K562 (cell line): ENCODE data around the gene CSF1. TPM values are rescaled to one million over a fixed set of nuclear protein-coding genes. Genes with fewer than 3 reads are reported as not detected.

ENCODE experiments used
- EZH2 ChIP-seq: IDR thresholded peaks from 2 replicates; pipeline ENCODE4 v1.6.1; 2012; ENCODE audit warnings: low read depth, mild to moderate bottlenecking, inconsistent platforms, low read length, borderline replicate concordance
- FOXM1 ChIP-seq, 2 experiments: fragments of 450-650 bp in 1 of 2; sonication (generic) in 1 of 2; formaldehyde crosslinking in 1 of 2; IDR thresholded peaks; 2 replicates each; pipeline versions ENCODE4 v1.6.1 to v1.9.0; 2017 to 2022; ENCODE audit warnings: low read depth in 2 of 2, mild to moderate bottlenecking in 2 of 2, missing genetic modification reagents in 1 of 2, moderate library complexity in 1 of 2
- HDAC8 ChIP-seq: fragments of 450-650 bp; IDR thresholded peaks from 2 replicates; pipeline ENCODE4 v1.6.1; 2016; ENCODE audit warnings: mild to moderate bottlenecking, missing genetic modification characterization, moderate library complexity, missing compliant biosample characterization
- HDGF ChIP-seq: fragments of 450-650 bp; IDR thresholded peaks from 2 replicates; pipeline ENCODE4 v1.6.1; 2016
- KLF1 ChIP-seq: fragments of 450-650 bp; IDR thresholded peaks from 2 replicates; pipeline ENCODE4 v1.6.1; 2016; ENCODE audit warnings: missing genetic modification characterization, missing compliant biosample characterization
- RB1 ChIP-seq: fragments of 450-650 bp; IDR thresholded peaks from 2 replicates; pipeline ENCODE4 v1.6.1; 2017; ENCODE audit warnings: low read depth, mild to moderate bottlenecking
- SAFB2 ChIP-seq: fragments of 200-400 bp; formaldehyde crosslinking; IDR thresholded peaks from 2 replicates; pipeline ENCODE4 v1.6.1; 2018; ENCODE audit warnings: borderline replicate concordance, low read length, low read depth, moderate library complexity; ENCODE audit not compliant: severe bottlenecking
- SAP30 ChIP-seq: fragments of 200-600 bp; sonication (generic); IDR thresholded peaks from 2 replicates; pipeline ENCODE4 v1.6.1; 2012; ENCODE audit warnings: borderline replicate concordance, low read depth, mild to moderate bottlenecking, moderate library complexity, low read length, control low read depth, inconsistent platforms; ENCODE audit not compliant: insufficient read depth, poor library complexity, severe bottlenecking
- SRSF9 ChIP-seq: fragments of 200-400 bp; formaldehyde crosslinking; IDR thresholded peaks from 2 replicates; pipeline ENCODE4 v1.6.1; 2017; ENCODE audit warnings: low read depth, low read length, borderline replicate concordance
- SUPT5H ChIP-seq: fragments of 450-650 bp; IDR thresholded peaks from 2 replicates; pipeline ENCODE4 v1.6.1; 2016
- TAF1 ChIP-seq: IDR thresholded peaks from 2 replicates; pipeline ENCODE4 v1.6.1; 2011; ENCODE audit warnings: mild to moderate bottlenecking, low read length, moderate library complexity; ENCODE audit not compliant: insufficient read depth, control insufficient read depth, severe bottlenecking; ENCODE audit errors: extremely low read depth
- ZKSCAN1 ChIP-seq: fragments of 150-350 bp; IDR thresholded peaks from 2 replicates; pipeline ENCODE4 v1.6.1; 2016; ENCODE audit warnings: low read depth, low read length
- ZNF668 ChIP-seq: fragments of 250-450 bp; sonication (Bioruptor Pico); IDR thresholded peaks from 2 replicates; pipeline ENCODE4 v1.8.0; 2022; ENCODE audit warnings: mild to moderate bottlenecking, inconsistent platforms
- polyA plus RNA-seq, 8 experiments: library from polyadenylated mRNA; depleted of rRNA in 4 of 8; stranded (reverse) in 5 of 8; unstranded in 3 of 8; fragments of >200 nt; fragmentation: Nextera tagmentation in 2 of 8; fragmentation: Illumina TruSeq in 1 of 8; extraction: Ambion mirVana in 2 of 8; extraction: Trizol in 1 of 8; gene quantifications; 2 replicates each; pipeline versions ENCODE4 v1.2.1 to v1.2.3, GENCODE V29; 2011 to 2014; ENCODE audit warnings: inconsistent platforms in 1 of 8, missing spikeins in 1 of 8
- total RNA-seq, 7 experiments: library from RNA; depleted of rRNA in 6 of 7; stranded (reverse); fragments of >200 nt in 6 of 7; fragmentation: Illumina TruSeq in 2 of 7; extraction: Trizol in 2 of 7; gene quantifications; 2 replicates each; pipeline versions ENCODE4 v1.2.1 to v1.2.3, GENCODE V29; 2011 to 2021; ENCODE audit warnings: low replicate concordance in 1 of 7
- TF ChIP-seq, protein P1 (sequence below): fragments of 250-450 bp; sonication (Bioruptor Pico); IDR thresholded peaks from 2 replicates; pipeline ENCODE4 v1.5.0; 2020; ENCODE audit warnings: mild to moderate bottlenecking
- TF ChIP-seq, protein P2 (sequence below): fragments of 450-650 bp; IDR thresholded peaks from one replicate; pipeline ENCODE4 v1.6.1; 2018; ENCODE audit warnings: mild to moderate bottlenecking, moderate library complexity; ENCODE audit not compliant: partially characterized antibody
- TF ChIP-seq, protein P3 (sequence below): sonication (generic); formaldehyde crosslinking; IDR thresholded peaks from 2 replicates; pipeline ENCODE4 v1.9.0; 2022; ENCODE audit warnings: mild to moderate bottlenecking, missing genetic modification reagents
- TF ChIP-seq, protein P4 (sequence below): fragments of 250-450 bp; sonication (Bioruptor Pico); IDR thresholded peaks from 2 replicates; pipeline ENCODE4 v1.9.0; 2021; ENCODE audit warnings: mild to moderate bottlenecking, inconsistent platforms
- TF ChIP-seq, protein P5 (sequence below): fragments of 250-450 bp; sonication (Bioruptor Pico); IDR thresholded peaks from 2 replicates; pipeline ENCODE4 v1.5.0; 2021

The CSF1 gene
- total and polyA plus RNA-seq, 9 of the 15 experiments (the other 6 are each of a cell fraction or from before 2014, with no cell fraction given), result 0.18 to 11.8 (median 2.8) TPM

DNA sequence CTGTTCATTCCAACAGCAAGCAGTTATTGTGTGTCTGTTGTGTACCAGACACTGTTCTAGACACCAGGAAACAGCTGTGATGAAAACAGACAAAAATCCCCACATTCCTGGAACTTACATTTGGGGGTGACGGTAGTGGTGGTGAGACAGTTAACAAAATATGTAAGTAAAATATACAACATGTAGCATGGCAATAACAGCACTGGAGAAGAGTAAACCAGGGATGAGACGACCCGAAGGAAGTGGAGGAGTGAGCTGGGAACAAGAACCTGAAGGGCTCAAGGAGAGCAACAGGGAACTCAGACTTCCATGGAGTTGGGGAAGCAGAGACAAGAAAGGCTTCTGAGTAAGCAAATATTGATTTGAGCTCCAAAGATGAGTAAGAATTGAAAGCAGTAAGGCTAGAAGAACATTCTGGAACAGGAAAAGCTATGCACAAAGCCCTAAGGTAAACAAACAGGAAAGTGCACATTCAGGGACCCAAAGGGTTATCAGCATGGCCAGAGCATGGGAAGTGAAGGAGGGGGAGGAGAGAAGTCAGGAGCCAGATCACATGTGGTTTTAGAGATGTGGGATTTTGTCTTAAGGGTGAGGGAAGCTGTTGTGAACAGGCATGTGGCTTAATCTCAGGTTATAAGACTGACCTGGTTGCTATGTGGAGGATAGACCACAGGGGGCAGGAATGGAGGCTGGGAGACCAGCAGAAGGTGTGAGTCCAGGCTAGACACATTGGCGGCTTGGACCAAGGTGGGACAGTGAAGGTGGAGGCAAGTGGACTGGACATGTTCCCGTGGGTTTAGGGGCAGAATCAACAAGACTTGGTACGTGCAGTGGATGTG lies 7.3 kb downstream of the CSF1 start (continued):
- peak; percentile 86 for TF ChIP-seq FOXM1 (IDR thresholded peaks at IDR 0.05; ENCODE audit: low read depth)
- TF ChIP-seq FOXM1 (CRISPR knock-in tag; IDR thresholded peaks at IDR 0.05; ENCODE audit: low read depth), result no peak
- TF ChIP-seq HDAC8, result no peak
- TF ChIP-seq EZH2, result no peak
- no peak for TF ChIP-seq ZKSCAN1
- TF ChIP-seq SUPT5H, result no peak
- no peak for TF ChIP-seq SRSF9
- TF ChIP-seq, protein P1, sequence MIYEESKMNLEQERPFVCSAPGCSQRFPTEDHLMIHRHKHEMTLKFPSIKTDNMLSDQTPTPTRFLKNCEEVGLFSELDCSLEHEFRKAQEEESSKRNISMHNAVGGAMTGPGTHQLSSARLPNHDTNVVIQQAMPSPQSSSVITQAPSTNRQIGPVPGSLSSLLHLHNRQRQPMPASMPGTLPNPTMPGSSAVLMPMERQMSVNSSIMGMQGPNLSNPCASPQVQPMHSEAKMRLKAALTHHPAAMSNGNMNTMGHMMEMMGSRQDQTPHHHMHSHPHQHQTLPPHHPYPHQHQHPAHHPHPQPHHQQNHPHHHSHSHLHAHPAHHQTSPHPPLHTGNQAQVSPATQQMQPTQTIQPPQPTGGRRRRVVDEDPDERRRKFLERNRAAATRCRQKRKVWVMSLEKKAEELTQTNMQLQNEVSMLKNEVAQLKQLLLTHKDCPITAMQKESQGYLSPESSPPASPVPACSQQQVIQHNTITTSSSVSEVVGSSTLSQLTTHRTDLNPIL (CRISPR knock-in tag), result no peak
- TF ChIP-seq ZNF668, result peak; percentile 80
- no peak for TF ChIP-seq RB1
- TF ChIP-seq, protein P2, sequence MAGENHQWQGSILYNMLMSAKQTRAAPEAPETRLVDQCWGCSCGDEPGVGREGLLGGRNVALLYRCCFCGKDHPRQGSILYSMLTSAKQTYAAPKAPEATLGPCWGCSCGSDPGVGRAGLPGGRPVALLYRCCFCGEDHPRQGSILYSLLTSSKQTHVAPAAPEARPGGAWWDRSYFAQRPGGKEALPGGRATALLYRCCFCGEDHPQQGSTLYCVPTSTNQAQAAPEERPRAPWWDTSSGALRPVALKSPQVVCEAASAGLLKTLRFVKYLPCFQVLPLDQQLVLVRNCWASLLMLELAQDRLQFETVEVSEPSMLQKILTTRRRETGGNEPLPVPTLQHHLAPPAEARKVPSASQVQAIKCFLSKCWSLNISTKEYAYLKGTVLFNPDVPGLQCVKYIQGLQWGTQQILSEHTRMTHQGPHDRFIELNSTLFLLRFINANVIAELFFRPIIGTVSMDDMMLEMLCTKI, result no peak
- no peak for TF ChIP-seq KLF1 (tag)
- TF ChIP-seq SAFB2, result no peak
- TF ChIP-seq TAF1, result peak; percentile 42
- TF ChIP-seq SAP30, result no peak
- TF ChIP-seq, protein P3, sequence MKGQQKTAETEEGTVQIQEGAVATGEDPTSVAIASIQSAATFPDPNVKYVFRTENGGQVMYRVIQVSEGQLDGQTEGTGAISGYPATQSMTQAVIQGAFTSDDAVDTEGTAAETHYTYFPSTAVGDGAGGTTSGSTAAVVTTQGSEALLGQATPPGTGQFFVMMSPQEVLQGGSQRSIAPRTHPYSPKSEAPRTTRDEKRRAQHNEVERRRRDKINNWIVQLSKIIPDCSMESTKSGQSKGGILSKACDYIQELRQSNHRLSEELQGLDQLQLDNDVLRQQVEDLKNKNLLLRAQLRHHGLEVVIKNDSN (CRISPR knock-in tag), result peak; percentile 83
- peak; percentile 96 for TF ChIP-seq HDGF
- TF ChIP-seq, protein P4, sequence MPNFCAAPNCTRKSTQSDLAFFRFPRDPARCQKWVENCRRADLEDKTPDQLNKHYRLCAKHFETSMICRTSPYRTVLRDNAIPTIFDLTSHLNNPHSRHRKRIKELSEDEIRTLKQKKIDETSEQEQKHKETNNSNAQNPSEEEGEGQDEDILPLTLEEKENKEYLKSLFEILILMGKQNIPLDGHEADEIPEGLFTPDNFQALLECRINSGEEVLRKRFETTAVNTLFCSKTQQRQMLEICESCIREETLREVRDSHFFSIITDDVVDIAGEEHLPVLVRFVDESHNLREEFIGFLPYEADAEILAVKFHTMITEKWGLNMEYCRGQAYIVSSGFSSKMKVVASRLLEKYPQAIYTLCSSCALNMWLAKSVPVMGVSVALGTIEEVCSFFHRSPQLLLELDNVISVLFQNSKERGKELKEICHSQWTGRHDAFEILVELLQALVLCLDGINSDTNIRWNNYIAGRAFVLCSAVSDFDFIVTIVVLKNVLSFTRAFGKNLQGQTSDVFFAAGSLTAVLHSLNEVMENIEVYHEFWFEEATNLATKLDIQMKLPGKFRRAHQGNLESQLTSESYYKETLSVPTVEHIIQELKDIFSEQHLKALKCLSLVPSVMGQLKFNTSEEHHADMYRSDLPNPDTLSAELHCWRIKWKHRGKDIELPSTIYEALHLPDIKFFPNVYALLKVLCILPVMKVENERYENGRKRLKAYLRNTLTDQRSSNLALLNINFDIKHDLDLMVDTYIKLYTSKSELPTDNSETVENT (CRISPR knock-in tag), result no peak
- TF ChIP-seq, protein P5, sequence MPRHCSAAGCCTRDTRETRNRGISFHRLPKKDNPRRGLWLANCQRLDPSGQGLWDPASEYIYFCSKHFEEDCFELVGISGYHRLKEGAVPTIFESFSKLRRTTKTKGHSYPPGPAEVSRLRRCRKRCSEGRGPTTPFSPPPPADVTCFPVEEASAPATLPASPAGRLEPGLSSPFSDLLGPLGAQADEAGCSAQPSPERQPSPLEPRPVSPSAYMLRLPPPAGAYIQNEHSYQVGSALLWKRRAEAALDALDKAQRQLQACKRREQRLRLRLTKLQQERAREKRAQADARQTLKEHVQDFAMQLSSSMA (CRISPR knock-in tag), result no peak
